ENCODE results near the gene PDE10A.
A peak's percentile ranks its signal among the peaks of the same experiment; 100 is the strongest.

PDE10A gene

DNA sequence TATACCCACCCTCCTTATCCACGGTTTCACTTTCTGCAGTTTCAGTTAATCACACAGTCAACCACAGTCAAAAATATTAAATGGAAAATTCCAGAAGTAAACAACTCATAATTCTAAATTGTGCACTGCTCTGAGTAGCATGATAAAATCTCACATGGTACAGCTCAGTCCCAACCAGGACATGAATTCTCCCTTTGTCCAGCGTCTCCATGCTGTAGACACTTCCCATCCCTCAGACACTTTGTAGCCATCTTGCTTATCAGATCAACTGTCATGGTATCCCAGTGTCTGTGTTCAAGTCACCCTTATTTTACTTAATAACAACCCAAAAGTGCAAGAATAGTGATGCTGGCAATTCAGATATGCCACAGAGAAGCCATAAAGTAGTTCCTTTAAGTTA, 94.7 kb downstream of the PDE10A start:
- Histone ChIP-seq H3K23ac (ENCODE audit: low read length in 2 of 2) (no peak overlapping the region), H3K36me3 (ENCODE audit: control insufficient read depth in 1 of 2, insufficient read depth in 2 of 2, low read depth in 1 of 2, low read length in 2 of 2) (no peaks in the 10 kb centered on the region), H3K4me2 (ENCODE audit: low read length, poor library complexity, severe bottlenecking) (no peak overlapping the region), H3K27me3 (ENCODE audit: control insufficient read depth in 1 of 2, insufficient read depth in 1 of 2, low read length in 2 of 2) (no peaks in the 10 kb centered on the region), H2BK12ac (ENCODE audit: low read length in 2 of 2) (no peak overlapping the region), H3K4me3 (ENCODE audit: insufficient read depth in 1 of 2, low read depth in 1 of 2, low read length in 2 of 2) (no peak overlapping the region), H2AFZ (ENCODE audit: low read depth, low read length) (no peak overlapping the region), H3K4me1 (ENCODE audit: control insufficient read depth, insufficient read depth, low read depth, low read length) (peaks cover 3% of the 10 kb centered on the region), H4K8ac (ENCODE audit: low read length) (no peak overlapping the region), H3K79me1 (replicated peaks; ENCODE audit: low read length, poor library complexity, severe bottlenecking) (peaks cover 6% of the 10 kb centered on the region), H2BK15ac (ENCODE audit: low read depth, poor library complexity, severe bottlenecking) (no peak overlapping the region), H3K4ac (ENCODE audit: low read depth in 1 of 2, low read length in 2 of 2) (no peak overlapping the region), H3K27ac (ENCODE audit: low read length, poor library complexity, severe bottlenecking) (no peak overlapping the region), H3K18ac (ENCODE audit: low read depth in 1 of 2, low read length in 2 of 2) (no peak overlapping the region), H3K9me3 (ENCODE audit: control insufficient read depth, low read length) (no peaks in the 10 kb centered on the region), H2AK5ac (ENCODE audit: low read length, severe bottlenecking) (peak overlapping the region; percentile 23), H2BK120ac (ENCODE audit: low read depth, low read length) (no peak overlapping the region), H3K14ac (ENCODE audit: low read length in 2 of 2) (no peak overlapping the region), H2BK5ac (ENCODE audit: low read depth, low read length, poor library complexity, severe bottlenecking) (no peak overlapping the region), H3K9ac (ENCODE audit: low read length) (no peak overlapping the region), H4K91ac (ENCODE audit: low read length) (no peak overlapping the region)
- DNase-seq: no peak
- 64% methylated on average over 2 of the region's 2 CpGs for WGBS

DNA sequence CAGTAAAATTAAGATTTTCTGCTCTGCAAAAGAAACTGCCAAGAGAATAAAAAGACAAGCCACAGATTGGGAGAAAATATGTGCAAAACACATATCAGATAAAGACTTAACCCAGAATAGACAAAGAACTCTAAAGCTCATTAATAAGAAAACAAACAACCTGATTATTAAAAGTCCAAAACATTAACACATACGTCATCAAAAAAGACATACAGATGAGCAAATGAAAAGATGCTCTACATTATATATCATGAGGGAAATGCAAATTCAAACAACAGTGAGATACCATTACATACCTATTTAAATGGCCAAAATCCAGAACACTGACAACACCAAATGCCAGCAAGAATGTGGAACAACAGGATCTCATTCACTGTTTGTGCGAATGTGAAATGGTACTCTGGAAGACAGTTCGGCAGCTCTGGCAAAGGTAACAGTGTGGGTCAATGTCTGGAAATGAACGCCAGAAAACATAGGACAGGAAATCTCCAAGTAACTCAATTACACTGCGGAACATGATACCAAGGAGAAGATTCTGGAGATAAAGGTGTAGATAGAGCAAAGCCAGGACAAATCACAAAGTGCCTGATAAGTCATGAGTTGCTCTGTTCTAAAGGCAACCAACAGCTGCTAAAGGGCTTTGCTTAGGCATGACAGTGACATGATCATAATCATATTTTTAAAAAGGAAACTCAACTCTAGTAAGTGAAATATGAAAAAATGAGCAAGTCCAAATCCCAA, 96.8 kb downstream of the PDE10A start:
- Histone ChIP-seq H2BK15ac (ENCODE audit: low read depth, poor library complexity, severe bottlenecking) (no peak overlapping the region), H3K23ac (ENCODE audit: low read length in 2 of 2) (no peak overlapping the region), H3K14ac (ENCODE audit: low read length in 2 of 2) (no peak overlapping the region), H3K27me3 (ENCODE audit: control insufficient read depth in 1 of 2, insufficient read depth in 1 of 2, low read length in 2 of 2) (no peaks in the 10 kb centered on the region), H3K18ac (ENCODE audit: low read depth in 1 of 2, low read length in 2 of 2) (no peak overlapping the region), H2BK120ac (ENCODE audit: low read depth, low read length) (no peak overlapping the region), H2BK12ac (ENCODE audit: low read length in 2 of 2) (no peak overlapping the region), H3K4me3 (ENCODE audit: insufficient read depth in 1 of 2, low read depth in 1 of 2, low read length in 2 of 2) (no peak overlapping the region), H3K4me2 (ENCODE audit: low read length, poor library complexity, severe bottlenecking) (no peak overlapping the region), H2AK5ac (ENCODE audit: low read length, severe bottlenecking) (no peak overlapping the region), H3K36me3 (ENCODE audit: control insufficient read depth in 1 of 2, insufficient read depth in 2 of 2, low read depth in 1 of 2, low read length in 2 of 2) (no peaks in the 10 kb centered on the region), H3K4ac (ENCODE audit: low read depth in 1 of 2, low read length in 2 of 2) (no peak overlapping the region), H2AFZ (ENCODE audit: low read depth, low read length) (no peak overlapping the region), H3K9ac (ENCODE audit: low read length) (no peak overlapping the region), H2BK5ac (ENCODE audit: low read depth, low read length, poor library complexity, severe bottlenecking) (no peak overlapping the region), H3K79me1 (replicated peaks; ENCODE audit: low read length, poor library complexity, severe bottlenecking) (peaks cover 8% of the 10 kb centered on the region), H3K4me1 (ENCODE audit: control insufficient read depth, insufficient read depth, low read depth, low read length) (no peaks in the 10 kb centered on the region), H4K8ac (ENCODE audit: low read length) (no peak overlapping the region), H4K91ac (ENCODE audit: low read length) (no peak overlapping the region), H3K27ac (ENCODE audit: low read length, poor library complexity, severe bottlenecking) (no peak overlapping the region), H3K9me3 (ENCODE audit: control insufficient read depth, low read length) (no peaks in the 10 kb centered on the region)
- 83% methylated on average over 5 of the region's 5 CpGs for WGBS
- DNase-seq: no peak

GRCh38 chr6:165562421-165563090, 100.5 kb downstream of the PDE10A start:
- Histone ChIP-seq H2AFZ (ENCODE audit: low read depth, low read length) (no peak overlapping the region), H2BK5ac (ENCODE audit: low read depth, low read length, poor library complexity, severe bottlenecking) (no peak overlapping the region), H4K8ac (ENCODE audit: low read length) (no peak overlapping the region), H3K4ac (ENCODE audit: low read depth in 1 of 2, low read length in 2 of 2) (no peak overlapping the region), H3K36me3 (ENCODE audit: control insufficient read depth in 1 of 2, insufficient read depth in 2 of 2, low read depth in 1 of 2, low read length in 2 of 2) (peaks cover 0 to 2% of the 10 kb centered on the region in 2 experiments), H3K18ac (ENCODE audit: low read depth in 1 of 2, low read length in 2 of 2) (no peak overlapping the region), H2BK15ac (ENCODE audit: low read depth, poor library complexity, severe bottlenecking) (no peak overlapping the region), H3K9ac (ENCODE audit: low read length) (no peak overlapping the region), H3K79me1 (replicated peaks; ENCODE audit: low read length, poor library complexity, severe bottlenecking) (peaks cover 15% of the 10 kb centered on the region), H3K27me3 (ENCODE audit: control insufficient read depth in 1 of 2, insufficient read depth in 1 of 2, low read length in 2 of 2) (no peaks in the 10 kb centered on the region), H2AK5ac (ENCODE audit: low read length, severe bottlenecking) (no peak overlapping the region), H3K14ac (ENCODE audit: low read length in 2 of 2) (no peak overlapping the region), H3K4me1 (ENCODE audit: control insufficient read depth, insufficient read depth, low read depth, low read length) (no peaks in the 10 kb centered on the region), H3K4me2 (ENCODE audit: low read length, poor library complexity, severe bottlenecking) (no peak overlapping the region), H4K91ac (ENCODE audit: low read length) (no peak overlapping the region), H2BK120ac (ENCODE audit: low read depth, low read length) (no peak overlapping the region), H3K23ac (ENCODE audit: low read length in 2 of 2) (no peak overlapping the region), H2BK12ac (ENCODE audit: low read length in 2 of 2) (no peak overlapping the region), H3K9me3 (ENCODE audit: control insufficient read depth, low read length) (peaks cover 3% of the 10 kb centered on the region), H3K27ac (ENCODE audit: low read length, poor library complexity, severe bottlenecking) (no peak overlapping the region), H3K4me3 (ENCODE audit: insufficient read depth in 1 of 2, low read depth in 1 of 2, low read length in 2 of 2) (no peak overlapping the region)
- DNase-seq: no peak
- WGBS: 83% methylated on average over 4 of the region's 7 CpGs

DNA sequence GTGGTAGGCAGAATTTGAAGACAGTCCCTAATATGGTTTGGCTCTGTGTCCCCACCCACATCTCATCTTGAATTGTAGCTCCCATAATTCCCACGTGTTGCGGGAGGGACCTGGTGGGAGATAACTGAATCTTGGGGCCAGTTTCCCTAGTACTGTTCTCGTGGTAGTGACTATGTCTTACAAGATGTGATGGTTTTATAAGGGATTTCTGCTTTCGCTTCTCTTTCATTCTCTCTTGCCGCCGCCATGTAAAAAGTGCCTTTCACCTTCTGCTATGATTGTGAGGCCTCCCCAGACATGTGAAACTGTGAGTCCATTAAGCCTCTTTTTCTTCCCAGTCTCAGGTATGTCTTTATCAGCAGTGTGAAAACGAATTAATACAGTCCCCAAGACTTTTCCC, 103.4 kb downstream of the PDE10A start:
- H3K23ac ChIP-seq (ENCODE audit: low read length in 2 of 2): no peak overlapping the region
- no peak overlapping the region for H4K91ac ChIP-seq (ENCODE audit: low read length)
- H3K9ac ChIP-seq (ENCODE audit: low read length): no peak overlapping the region
- no peaks in the 10 kb centered on the region for H3K27me3 ChIP-seq (ENCODE audit: control insufficient read depth in 1 of 2, insufficient read depth in 1 of 2, low read length in 2 of 2)
- no peak overlapping the region for H3K4ac ChIP-seq (ENCODE audit: low read depth in 1 of 2, low read length in 2 of 2)
- H3K14ac ChIP-seq (ENCODE audit: low read length in 2 of 2): no peak overlapping the region
- H3K18ac ChIP-seq (ENCODE audit: low read depth in 1 of 2, low read length in 2 of 2): no peak overlapping the region
- no peak overlapping the region for H2BK5ac ChIP-seq (ENCODE audit: low read depth, low read length, poor library complexity, severe bottlenecking)
- peaks cover 3% of the 10 kb centered on the region for H3K9me3 ChIP-seq (ENCODE audit: control insufficient read depth, low read length)
- no peak overlapping the region for H3K4me2 ChIP-seq (ENCODE audit: low read length, poor library complexity, severe bottlenecking)
- peaks cover 3% of the 10 kb centered on the region for H3K4me1 ChIP-seq (ENCODE audit: control insufficient read depth, insufficient read depth, low read depth, low read length)
- peaks cover 0 to 2% of the 10 kb centered on the region in 2 experiments for H3K36me3 ChIP-seq (ENCODE audit: control insufficient read depth in 1 of 2, insufficient read depth in 2 of 2, low read depth in 1 of 2, low read length in 2 of 2)
- no peak overlapping the region for H2BK15ac ChIP-seq (ENCODE audit: low read depth, poor library complexity, severe bottlenecking)
- no peak overlapping the region for H4K8ac ChIP-seq (ENCODE audit: low read length)
- no peak overlapping the region for H3K4me3 ChIP-seq (ENCODE audit: insufficient read depth in 1 of 2, low read depth in 1 of 2, low read length in 2 of 2)
- DNase-seq: no peak
- H2AFZ ChIP-seq (ENCODE audit: low read depth, low read length): no peak overlapping the region
- peaks cover 13% of the 10 kb centered on the region for H3K79me1 ChIP-seq (replicated peaks; ENCODE audit: low read length, poor library complexity, severe bottlenecking)
- no peak overlapping the region for H2BK120ac ChIP-seq (ENCODE audit: low read depth, low read length)
- no peak overlapping the region for H3K27ac ChIP-seq (ENCODE audit: low read length, poor library complexity, severe bottlenecking)
- 96% methylated on average over 6 of the region's 7 CpGs for WGBS
- H2BK12ac ChIP-seq (ENCODE audit: low read length in 2 of 2): no peak overlapping the region
- H2AK5ac ChIP-seq (ENCODE audit: low read length, severe bottlenecking): no peak overlapping the region
